ENCODE results near the gene SMPD4. TPM values are rescaled to one million over a fixed set of nuclear protein-coding genes. Genes with fewer than 3 reads are reported as not detected.

SMPD4 gene
- total and polyA plus RNA-seq, 2 of the 4 experiments (the other 2 are of a cell fraction), result 8.6 to 63.0 TPM

- Histone ChIP-seq H4K91ac (ENCODE audit: insufficient read depth, low read depth, low read length) (no peak overlapping the region), H4K8ac (ENCODE audit: low read depth in 2 of 2, low read length in 2 of 2) (no peak overlapping the region), H2AFZ (replicated peaks; ENCODE audit: low read length, poor library complexity) (no peak overlapping the region), H3K9me3 (ENCODE audit: control insufficient read depth, insufficient read depth, low read length) (no peaks in the 10 kb centered on the region), H3K4me1 (ENCODE audit: control insufficient read depth, insufficient read depth, low read length) (no peaks in the 10 kb centered on the region), H2AK5ac (ENCODE audit: low read depth, low read length) (no peak overlapping the region), H2AK9ac (replicated peaks; ENCODE audit: low read depth, low read length, poor library complexity) (no peak overlapping the region), H3K18ac (ENCODE audit: low read depth, low read length) (no peak overlapping the region), H3K56ac (ENCODE audit: extremely low read depth, insufficient read depth, low read length) (no peak overlapping the region), H2BK120ac (ENCODE audit: low read depth, low read length) (no peak overlapping the region), H3K23ac (ENCODE audit: low read depth, low read length) (no peak overlapping the region), H3K4me3 (ENCODE audit: insufficient read depth, low read depth, low read length) (no peak overlapping the region), H3K27ac (ENCODE audit: insufficient read depth, low read length) (no peak overlapping the region), H2BK20ac (ENCODE audit: low read depth, low read length) (no peak overlapping the region), H3K36me3 (ENCODE audit: control insufficient read depth, insufficient read depth, low read length) (peaks cover 32% of the 10 kb centered on the region; the same call in 1 of the 2 replicates), H2BK5ac (ENCODE audit: low read depth, low read length, poor library complexity, severe bottlenecking) (no peak overlapping the region), H3K4ac (ENCODE audit: low read depth, low read length) (no peak overlapping the region), H4K5ac (ENCODE audit: low read depth, low read length) (no peak overlapping the region), H4K20me1 (ENCODE audit: insufficient read depth, low read length) (no peaks in the 10 kb centered on the region), H3K9ac (ENCODE audit: low read depth, low read length) (no peak overlapping the region), H3K9me1 (ENCODE audit: insufficient read depth, low read length) (no peaks in the 10 kb centered on the region), H3K14ac (replicated peaks; ENCODE audit: low read depth, low read length) (no peak overlapping the region), H3K4me2 (ENCODE audit: low read depth, low read length) (no peak overlapping the region), H3K27me3 (ENCODE audit: control insufficient read depth, insufficient read depth, low read length) (no peaks in the 10 kb centered on the region), H2BK15ac (ENCODE audit: low read depth, low read length) (no peak overlapping the region), H3K79me1 (ENCODE audit: low read depth in 1 of 2, low read length in 2 of 2) (no peaks in the 10 kb centered on the region)
- ChIA-PET CTCF (interaction anchor here (0.7 to 1.5 kb wide), 2 partner anchors 10 to 178 kb away, joined by 3 to 5 read pairs; partner anchors contain the start of gene CCDC74B), POLR2A (ENCODE audit: unreplicated experiment) (no interaction called here)
- DNase-seq, result no peak
- intact Hi-C loops (cut with micrococcal nuclease), result no loop called here
- dilution Hi-C loops (cut with HindIII; ENCODE audit: low sequenced_read_pairs, unreplicated experiment), result no loop called here
- ATAC-seq (ENCODE audit: low read depth), result no peak
- BruUV-seq (replicated peaks), result no TSS peak
- 98% methylated on average over 14 of the region's 29 CpGs; no CpG with 5 or more reads in 1 of the 2 experiments for WGBS, 2 experiments (ENCODE audit: extremely low coverage in 2 of 2, insufficient read length in 1 of 2)
- in situ Hi-C loops (cut with MboI; ENCODE audit: low sequenced_read_pairs), result loop anchor here (25.0 kb wide), 1 partner anchor 1357 kb away; no protein-coding TSS in a partner anchor
- TF ChIP-seq MXI1 (IDR thresholded peaks at IDR 0.05; ENCODE audit: borderline replicate concordance, low read depth, low read length) (no peak), NFE2L2 (IDR thresholded peaks at IDR 0.05; ENCODE audit: low read depth, low read length) (no peak), SMC3 (IDR thresholded peaks at IDR 0.05; ENCODE audit: low read depth, low read length) (no peak), RAD21 (IDR thresholded peaks at IDR 0.05; ENCODE audit: low read length) (no peak), CHD1 (IDR thresholded peaks at IDR 0.05; ENCODE audit: low read depth, low read length) (no peak), USF2 (IDR thresholded peaks at IDR 0.05; ENCODE audit: low read depth, low read length) (no peak), MAFK (IDR thresholded peaks at IDR 0.05; ENCODE audit: low read depth, low read length) (no peak), ELK1 (IDR thresholded peaks at IDR 0.05; ENCODE audit: borderline replicate concordance, low read depth, low read length) (no peak), MAZ (IDR thresholded peaks at IDR 0.05; ENCODE audit: borderline replicate concordance, low read depth, low read length) (no peak), CTCF (conservative IDR thresholded peaks at IDR 0.05; ENCODE audit: low read depth, low read length) (no peak), BHLHE40 (IDR thresholded peaks at IDR 0.05; ENCODE audit: low read depth, low read length) (no peak), RFX5 (IDR thresholded peaks at IDR 0.05; ENCODE audit: low read depth, low read length) (no peak), RCOR1 (IDR thresholded peaks at IDR 0.05; ENCODE audit: insufficient replicate concordance, low read length) (no peak), POLR2A (IDR thresholded peaks at IDR 0.05; ENCODE audit: low read depth, low read length) (no peak)
Measured at GRCh38 chr2:130154773-130155765, 26.3 kb downstream of the SMPD4 start.

Measured in IMR-90 (cell line).